ENCODE measurements around the gene ACVRL1. TPM values are rescaled to one million over a fixed set of nuclear protein-coding genes. Genes with fewer than 3 reads are reported as not detected.

The ACVRL1 gene
- total RNA-seq, 1 experiment from 2014 or later = not detected

DNA sequence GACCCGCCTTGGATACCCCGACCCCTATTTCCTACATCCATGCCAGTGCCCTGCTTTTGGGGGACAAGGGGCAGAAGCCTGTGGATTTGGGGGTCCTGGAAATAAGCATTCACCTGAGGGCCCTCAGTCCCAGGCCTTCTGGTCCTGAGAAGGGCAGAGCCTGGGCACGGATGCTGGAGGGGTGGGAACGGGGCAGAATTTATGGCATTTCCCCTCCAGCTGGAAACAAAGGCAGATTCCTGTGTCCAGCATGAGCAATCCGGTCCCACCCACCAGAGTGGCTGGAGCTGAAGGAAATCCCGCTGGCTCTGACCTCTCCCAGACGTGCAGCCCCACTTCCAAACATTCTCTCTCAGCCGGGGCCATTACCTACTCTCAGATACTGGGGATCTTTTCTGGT lies 10.1 kb upstream of the ACVRL1 start:
- no peaks in the 10 kb centered on the region for H3K9me3 Mint-ChIP-seq (ENCODE audit: low read depth, unreplicated experiment)
- no peaks in the 10 kb centered on the region for H3K4me1 Mint-ChIP-seq (ENCODE audit: low read depth, unreplicated experiment)
- TF ChIP-seq, protein P1, sequence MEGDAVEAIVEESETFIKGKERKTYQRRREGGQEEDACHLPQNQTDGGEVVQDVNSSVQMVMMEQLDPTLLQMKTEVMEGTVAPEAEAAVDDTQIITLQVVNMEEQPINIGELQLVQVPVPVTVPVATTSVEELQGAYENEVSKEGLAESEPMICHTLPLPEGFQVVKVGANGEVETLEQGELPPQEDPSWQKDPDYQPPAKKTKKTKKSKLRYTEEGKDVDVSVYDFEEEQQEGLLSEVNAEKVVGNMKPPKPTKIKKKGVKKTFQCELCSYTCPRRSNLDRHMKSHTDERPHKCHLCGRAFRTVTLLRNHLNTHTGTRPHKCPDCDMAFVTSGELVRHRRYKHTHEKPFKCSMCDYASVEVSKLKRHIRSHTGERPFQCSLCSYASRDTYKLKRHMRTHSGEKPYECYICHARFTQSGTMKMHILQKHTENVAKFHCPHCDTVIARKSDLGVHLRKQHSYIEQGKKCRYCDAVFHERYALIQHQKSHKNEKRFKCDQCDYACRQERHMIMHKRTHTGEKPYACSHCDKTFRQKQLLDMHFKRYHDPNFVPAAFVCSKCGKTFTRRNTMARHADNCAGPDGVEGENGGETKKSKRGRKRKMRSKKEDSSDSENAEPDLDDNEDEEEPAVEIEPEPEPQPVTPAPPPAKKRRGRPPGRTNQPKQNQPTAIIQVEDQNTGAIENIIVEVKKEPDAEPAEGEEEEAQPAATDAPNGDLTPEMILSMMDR (IDR thresholded peaks at IDR 0.05; ENCODE audit: unreplicated experiment) = no peak
- no peak overlapping the region for H3K27ac Mint-ChIP-seq (ENCODE audit: unreplicated experiment)
- no peaks in the 10 kb centered on the region for H3K36me3 Mint-ChIP-seq (ENCODE audit: insufficient read depth, unreplicated experiment)
- intact Hi-C loops (cut with micrococcal nuclease; ENCODE audit: unreplicated experiment) = no loop called here
- peaks cover 12% of the 10 kb centered on the region for H3K27me3 Mint-ChIP-seq (ENCODE audit: unreplicated experiment)
- BruUV-seq (replicated peaks) = no TSS peak
- no peak overlapping the region for H3K4me3 Mint-ChIP-seq (ENCODE audit: low read depth, unreplicated experiment)
- CTCF ChIA-PET = no interaction called here
- no peak for DNase-seq

DNA sequence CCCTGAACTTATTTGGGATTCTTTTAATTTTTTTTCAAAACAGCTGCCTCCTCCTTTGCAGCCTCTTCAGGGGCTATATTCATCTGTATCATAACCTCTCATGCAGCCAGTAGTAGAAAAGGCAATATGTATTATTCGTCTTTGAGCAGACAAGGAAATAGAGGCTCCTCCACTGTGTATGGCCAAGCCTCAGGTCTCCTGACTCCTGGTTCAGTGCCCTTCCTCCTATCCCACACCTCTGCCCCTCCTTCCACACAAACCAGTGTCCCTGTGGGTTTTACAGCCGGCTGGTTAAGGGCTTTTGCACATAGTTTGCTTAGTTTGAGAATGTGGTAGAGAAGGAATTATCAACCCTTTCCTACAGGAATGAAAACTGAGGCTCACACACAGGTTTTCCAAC lies 8.8 kb upstream of the ACVRL1 start:
- Mint-ChIP-seq H3K27me3 (ENCODE audit: unreplicated experiment) (no peaks in the 10 kb centered on the region), H3K27ac (ENCODE audit: unreplicated experiment) (no peak overlapping the region), H3K4me1 (ENCODE audit: low read depth, unreplicated experiment) (no peaks in the 10 kb centered on the region), H3K9me3 (ENCODE audit: low read depth, unreplicated experiment) (no peaks in the 10 kb centered on the region), H3K36me3 (ENCODE audit: insufficient read depth, unreplicated experiment) (no peaks in the 10 kb centered on the region), H3K4me3 (ENCODE audit: low read depth, unreplicated experiment) (no peak overlapping the region)
- DNase-seq = no peak
- CTCF ChIA-PET = no interaction called here
- intact Hi-C loops (cut with micrococcal nuclease; ENCODE audit: unreplicated experiment) = no loop called here
- TF ChIP-seq, protein P1 (IDR thresholded peaks at IDR 0.05; ENCODE audit: unreplicated experiment) = no peak
- no TSS peak for BruUV-seq (replicated peaks)

DNA sequence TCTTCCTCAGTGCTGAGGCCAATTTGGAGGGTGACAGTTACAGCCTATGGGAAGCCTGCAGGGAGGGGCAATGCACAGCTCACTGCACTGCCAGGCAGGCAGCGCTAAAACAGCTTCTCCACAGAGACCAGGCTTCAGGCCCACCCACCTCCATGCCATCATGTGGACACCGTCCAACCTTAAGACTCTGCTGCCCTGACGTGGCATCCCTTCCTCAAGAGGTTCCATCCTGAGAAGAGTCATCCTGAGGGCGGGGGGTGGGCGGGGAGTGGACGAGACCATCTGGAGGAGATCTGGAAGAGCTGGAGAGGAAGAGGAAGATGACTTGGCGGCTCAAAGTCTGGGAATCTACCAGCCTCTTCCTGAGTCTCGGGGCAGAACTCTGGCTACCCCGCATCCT lies 8.4 kb upstream of the ACVRL1 start:
- H3K4me1 Mint-ChIP-seq (ENCODE audit: low read depth, unreplicated experiment) = no peaks in the 10 kb centered on the region
- TF ChIP-seq, protein P1 (IDR thresholded peaks at IDR 0.05; ENCODE audit: unreplicated experiment) = no peak
- H3K36me3 Mint-ChIP-seq (ENCODE audit: insufficient read depth, unreplicated experiment) = no peaks in the 10 kb centered on the region
- CTCF ChIA-PET = interaction anchor here (0.6 kb wide), 1 partner anchor 1006 kb away, joined by 3 read pairs; the partner anchor contains the start of gene KRT8
- no peak for DNase-seq
- intact Hi-C loops (cut with micrococcal nuclease; ENCODE audit: unreplicated experiment) = no loop called here
- no peaks in the 10 kb centered on the region for H3K9me3 Mint-ChIP-seq (ENCODE audit: low read depth, unreplicated experiment)
- no peaks in the 10 kb centered on the region for H3K27me3 Mint-ChIP-seq (ENCODE audit: unreplicated experiment)
- H3K4me3 Mint-ChIP-seq (ENCODE audit: low read depth, unreplicated experiment) = no peak overlapping the region
- no TSS peak for BruUV-seq (replicated peaks)
- H3K27ac Mint-ChIP-seq (ENCODE audit: unreplicated experiment) = no peak overlapping the region

DNA sequence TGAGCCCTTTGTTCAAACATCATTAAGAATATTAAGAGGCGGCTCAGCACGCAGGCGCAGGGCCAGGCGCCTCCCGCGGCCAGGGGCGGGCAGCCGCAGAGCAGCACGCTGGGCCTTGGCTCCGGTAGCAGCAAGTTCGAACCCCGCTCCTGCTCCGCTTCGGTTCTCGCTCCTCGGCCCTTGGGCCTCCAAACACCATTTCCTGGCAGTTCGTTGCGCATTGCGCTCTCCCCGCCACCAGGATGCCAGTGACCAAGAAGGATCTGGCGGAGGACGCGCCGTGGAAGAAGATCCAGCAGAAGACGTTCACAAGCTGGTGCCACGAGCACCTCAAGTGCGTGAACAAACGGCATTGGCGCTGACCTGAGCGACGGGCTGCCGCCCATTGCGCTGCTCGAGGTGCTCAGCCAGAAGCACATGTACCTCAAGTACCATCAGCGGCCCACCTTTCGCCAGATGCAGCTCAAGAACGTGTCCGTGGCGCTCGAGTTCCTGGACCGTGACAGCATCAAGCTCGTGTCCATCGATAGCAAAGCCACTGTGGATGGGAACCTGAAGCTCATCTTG lies 6.9 kb upstream of the ACVRL1 start:
- TF ChIP-seq, protein P1 (IDR thresholded peaks at IDR 0.05; ENCODE audit: unreplicated experiment) = no peak
- intact Hi-C loops (cut with micrococcal nuclease; ENCODE audit: unreplicated experiment) = no loop called here
- CTCF ChIA-PET = interaction anchor here (0.6 kb wide), 1 partner anchor 11 kb away, joined by 3 read pairs; no protein-coding TSS in a partner anchor
- Mint-ChIP-seq H3K4me3 (ENCODE audit: low read depth, unreplicated experiment) (no peak overlapping the region), H3K36me3 (ENCODE audit: insufficient read depth, unreplicated experiment) (no peaks in the 10 kb centered on the region), H3K27ac (ENCODE audit: unreplicated experiment) (no peak overlapping the region), H3K4me1 (ENCODE audit: low read depth, unreplicated experiment) (no peaks in the 10 kb centered on the region), H3K27me3 (ENCODE audit: unreplicated experiment) (peaks cover 7% of the 10 kb centered on the region), H3K9me3 (ENCODE audit: low read depth, unreplicated experiment) (no peaks in the 10 kb centered on the region)
- BruUV-seq (replicated peaks) = no TSS peak
- no peak for DNase-seq

All from Calu3 (cell line).